Activated CD8-positive, alpha-beta memory T cell treated with anti-CD3 and anti-CD28 coated beads, Interleukin-2, amount 50 U/mL, for 1 hour (primary cell): ENCODE results near the gene GBP2.

ENCODE experiments used
- DNase-seq: peaks from one replicate; pipeline ENCODE4 v3.0.0-alpha.2; 2020; ENCODE audit errors: extremely low read depth

GBP2 gene

DNA sequence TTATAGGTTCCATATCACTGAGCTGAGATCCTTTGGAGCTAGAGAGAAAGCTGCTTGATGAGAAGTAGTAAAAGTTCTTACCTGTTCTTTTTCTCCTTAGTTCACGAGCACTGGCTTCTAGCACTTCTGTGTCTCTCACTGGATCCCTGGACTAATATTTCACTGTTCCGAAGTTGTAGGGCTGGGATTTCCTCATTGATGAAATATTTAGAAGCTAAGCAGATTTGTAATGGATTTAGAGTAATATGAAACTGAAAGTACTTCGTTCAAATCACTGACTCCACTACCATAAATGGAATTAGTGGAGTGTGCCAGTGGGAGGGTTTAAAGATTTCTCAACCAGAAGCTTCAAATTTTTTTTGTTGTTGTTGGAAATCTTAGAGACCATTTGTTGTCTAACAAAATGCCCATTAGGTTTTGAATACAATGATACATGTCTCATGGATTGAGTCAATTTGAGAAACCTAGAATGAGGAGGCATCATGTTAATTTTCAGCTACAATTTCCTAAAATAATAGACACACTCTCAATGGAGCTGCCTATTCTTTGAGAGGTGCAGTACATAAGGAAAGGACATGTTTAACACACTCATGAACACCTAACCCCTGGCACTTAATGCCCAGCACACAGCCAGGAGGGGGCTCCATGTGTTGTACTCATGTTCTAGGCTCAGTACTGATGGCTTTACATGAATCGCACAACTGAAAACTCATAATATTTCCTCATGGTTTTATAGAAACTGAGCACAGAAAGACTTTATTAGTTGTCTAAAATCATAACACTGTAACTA is 60.6 kb downstream of the GBP2 start, which contains the start of gene GBP1:
TSS of gene GBP1 (minus strand) at position 130 of the 790 bp plus-strand sequence. CDS start 1,974 bp downstream, outside the sequence.
- no peak for DNase-seq

- no peak for DNase-seq
These were observed 61.3 kb downstream of the GBP2 start for GRCh38 chr1:89064632-89065031.

GRCh38 chr1:89063094-89063493 is 62.8 kb downstream of the GBP2 start:
- no peak for DNase-seq

DNA sequence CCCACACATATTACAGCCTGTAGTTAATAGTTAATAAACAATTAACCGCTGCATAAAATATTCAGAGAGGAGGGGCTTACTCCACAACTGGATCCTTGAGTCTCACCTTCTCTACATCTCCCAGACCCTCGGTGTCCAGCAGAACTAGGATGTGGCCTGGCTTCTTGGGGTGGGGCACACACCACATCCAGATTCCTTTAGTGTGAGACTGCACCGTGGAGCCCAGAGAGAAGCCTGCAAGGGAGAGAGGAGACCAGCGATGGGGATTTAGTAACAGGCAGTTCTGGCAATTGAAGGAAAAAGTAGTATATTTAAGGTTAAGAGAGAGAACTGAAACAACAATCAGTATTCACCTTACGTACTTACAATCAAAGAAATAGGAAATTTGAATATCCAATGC is 65.8 kb downstream of the GBP2 start:
- no peak for DNase-seq
